Rectal smooth muscle tissue (tissue), 1 donor: ENCODE results near the gene VTI1A.

Experiments
- H3K27ac ChIP-seq: one replicate; pipeline ENCODE4 v1.7.0; 2013; ENCODE audit warnings: low read depth, low read length, inconsistent platforms
- H3K27me3 ChIP-seq: one replicate; pipeline ENCODE4 v1.7.0; 2013; ENCODE audit warnings: low read length; ENCODE audit not compliant: control insufficient read depth, insufficient read depth
- H3K36me3 ChIP-seq: one replicate; pipeline ENCODE4 v1.7.0; 2013; ENCODE audit warnings: low read length; ENCODE audit not compliant: control insufficient read depth, insufficient read depth
- H3K4me1 ChIP-seq: one replicate; pipeline ENCODE4 v1.7.0; 2013; ENCODE audit warnings: low read length; ENCODE audit not compliant: control insufficient read depth, insufficient read depth
- H3K4me3 ChIP-seq: one replicate; pipeline ENCODE4 v1.7.0; 2013; ENCODE audit warnings: low read length
- H3K9ac ChIP-seq: one replicate; pipeline ENCODE4 v1.7.0; 2013; ENCODE audit warnings: low read length

VTI1A gene

GRCh38 chr10:112517451-112517862 lies 70.4 kb downstream of the VTI1A start:
- no peaks in the 10 kb centered on the region for H3K36me3 ChIP-seq
- H3K4me1 ChIP-seq: no peaks in the 10 kb centered on the region
- H3K9ac ChIP-seq: no peak overlapping the region
- H3K27me3 ChIP-seq: no peaks in the 10 kb centered on the region
- no peak overlapping the region for H3K27ac ChIP-seq
- H3K4me3 ChIP-seq: no peak overlapping the region

GRCh38 chr10:112519133-112519761 lies 72.2 kb downstream of the VTI1A start:
- H3K9ac ChIP-seq: no peak overlapping the region
- no peaks in the 10 kb centered on the region for H3K4me1 ChIP-seq
- H3K4me3 ChIP-seq: no peak overlapping the region
- no peak overlapping the region for H3K27ac ChIP-seq
- H3K36me3 ChIP-seq: no peaks in the 10 kb centered on the region
- H3K27me3 ChIP-seq: no peaks in the 10 kb centered on the region

GRCh38 chr10:112520914-112521313 lies 73.9 kb downstream of the VTI1A start:
- Histone ChIP-seq H3K9ac (no peak overlapping the region), H3K27ac (no peak overlapping the region), H3K4me1 (no peaks in the 10 kb centered on the region), H3K36me3 (no peaks in the 10 kb centered on the region), H3K4me3 (no peak overlapping the region), H3K27me3 (no peaks in the 10 kb centered on the region)

- no peaks in the 10 kb centered on the region for H3K36me3 ChIP-seq
- H3K27me3 ChIP-seq: no peaks in the 10 kb centered on the region
- H3K4me3 ChIP-seq: no peak overlapping the region
- no peaks in the 10 kb centered on the region for H3K4me1 ChIP-seq
- H3K9ac ChIP-seq: no peak overlapping the region
- H3K27ac ChIP-seq: no peak overlapping the region
Measured at GRCh38 chr10:112524641-112525040, 77.6 kb downstream of the VTI1A start.

- Histone ChIP-seq H3K36me3 (no peaks in the 10 kb centered on the region), H3K4me3 (no peak overlapping the region), H3K4me1 (no peaks in the 10 kb centered on the region), H3K27ac (no peak overlapping the region), H3K9ac (no peak overlapping the region), H3K27me3 (no peaks in the 10 kb centered on the region)
Measured at GRCh38 chr10:112525200-112525599, 78.2 kb downstream of the VTI1A start.

- no peaks in the 10 kb centered on the region for H3K27me3 ChIP-seq
- H3K4me3 ChIP-seq: no peak overlapping the region
- no peak overlapping the region for H3K9ac ChIP-seq
- no peaks in the 10 kb centered on the region for H3K4me1 ChIP-seq
- no peak overlapping the region for H3K27ac ChIP-seq
- no peaks in the 10 kb centered on the region for H3K36me3 ChIP-seq
Measured at GRCh38 chr10:112526139-112526538, 79.1 kb downstream of the VTI1A start.

- Histone ChIP-seq H3K36me3 (no peaks in the 10 kb centered on the region), H3K9ac (no peak overlapping the region), H3K4me1 (no peaks in the 10 kb centered on the region), H3K4me3 (peak overlapping the region; percentile 36), H3K27ac (no peak overlapping the region), H3K27me3 (no peaks in the 10 kb centered on the region)
Measured at GRCh38 chr10:112526906-112527305, 79.9 kb downstream of the VTI1A start.

GRCh38 chr10:112528235-112528634 lies 81.2 kb downstream of the VTI1A start:
- no peak overlapping the region for H3K9ac ChIP-seq
- H3K4me3 ChIP-seq: no peak overlapping the region
- no peaks in the 10 kb centered on the region for H3K36me3 ChIP-seq
- H3K27me3 ChIP-seq: no peaks in the 10 kb centered on the region
- H3K4me1 ChIP-seq: no peaks in the 10 kb centered on the region
- H3K27ac ChIP-seq: no peak overlapping the region

- no peak overlapping the region for H3K4me3 ChIP-seq
- no peak overlapping the region for H3K27ac ChIP-seq
- H3K4me1 ChIP-seq: no peaks in the 10 kb centered on the region
- no peaks in the 10 kb centered on the region for H3K27me3 ChIP-seq
- no peak overlapping the region for H3K9ac ChIP-seq
- no peaks in the 10 kb centered on the region for H3K36me3 ChIP-seq
Measured at GRCh38 chr10:112531421-112531820, 84.4 kb downstream of the VTI1A start.

- no peak overlapping the region for H3K9ac ChIP-seq
- no peak overlapping the region for H3K4me3 ChIP-seq
- H3K4me1 ChIP-seq: no peaks in the 10 kb centered on the region
- H3K36me3 ChIP-seq: no peaks in the 10 kb centered on the region
- no peak overlapping the region for H3K27ac ChIP-seq
- no peaks in the 10 kb centered on the region for H3K27me3 ChIP-seq
Measured at GRCh38 chr10:112532189-112532588, 85.2 kb downstream of the VTI1A start.

GRCh38 chr10:112532956-112533355 lies 85.9 kb downstream of the VTI1A start:
- no peaks in the 10 kb centered on the region for H3K27me3 ChIP-seq
- no peak overlapping the region for H3K9ac ChIP-seq
- H3K36me3 ChIP-seq: no peaks in the 10 kb centered on the region
- no peaks in the 10 kb centered on the region for H3K4me1 ChIP-seq
- no peak overlapping the region for H3K27ac ChIP-seq
- H3K4me3 ChIP-seq: no peak overlapping the region

- Histone ChIP-seq H3K9ac (no peak overlapping the region), H3K36me3 (no peaks in the 10 kb centered on the region), H3K4me1 (no peaks in the 10 kb centered on the region), H3K27ac (no peak overlapping the region), H3K27me3 (no peaks in the 10 kb centered on the region), H3K4me3 (no peak overlapping the region)
Measured at GRCh38 chr10:112533916-112534315, 86.9 kb downstream of the VTI1A start.

GRCh38 chr10:112535531-112535951 lies 88.5 kb downstream of the VTI1A start:
- H3K4me1 ChIP-seq: no peaks in the 10 kb centered on the region
- H3K27ac ChIP-seq: no peak overlapping the region
- H3K36me3 ChIP-seq: no peaks in the 10 kb centered on the region
- H3K4me3 ChIP-seq: no peak overlapping the region
- no peaks in the 10 kb centered on the region for H3K27me3 ChIP-seq
- H3K9ac ChIP-seq: no peak overlapping the region
